CD4-positive, alpha-beta T cell treated with Interleukin-15 for 4 hours (primary cell): Measurements from ENCODE around the gene OTX1.
"Not testable (repeated sequence)": the region's sequence is repeated elsewhere in the genome, so short reads cannot be mapped to it uniquely, and the experiment has no call there.

Experiments
- DNase-seq: peaks from one replicate; pipeline ENCODE4 v3.0.0-alpha.2; 2020; ENCODE audit warnings: low spot score

The OTX1 gene

GRCh38 chr2:63058921-63059792, 8.5 kb downstream of the OTX1 start:
- no peak for DNase-seq

GRCh38 chr2:63059793-63060471, 9.3 kb downstream of the OTX1 start:
- DNase-seq, result no peak

- DNase-seq, result no peak
These were observed 9.9 kb downstream of the OTX1 start for GRCh38 chr2:63060472-63060991.

GRCh38 chr2:63064197-63064596, 13.6 kb downstream of the OTX1 start:
- DNase-seq, result no peak

- no peak for DNase-seq
These were observed 14.0 kb downstream of the OTX1 start for GRCh38 chr2:63064661-63065060.

- DNase-seq, result no peak
These were observed 15.6 kb downstream of the OTX1 start for GRCh38 chr2:63066265-63066664.

GRCh38 chr2:63066838-63067237, 16.2 kb downstream of the OTX1 start:
- no peak for DNase-seq

GRCh38 chr2:63071664-63072063, 21.0 kb downstream of the OTX1 start:
- no peak for DNase-seq

- no peak for DNase-seq
These were observed 23.4 kb downstream of the OTX1 start for GRCh38 chr2:63073994-63074393.

- DNase-seq, result not testable (repeated sequence)
These were observed 23.8 kb downstream of the OTX1 start for GRCh38 chr2:63074399-63074798.

- no peak for DNase-seq
These were observed 28.4 kb downstream of the OTX1 start for GRCh38 chr2:63078852-63079606.

GRCh38 chr2:63081404-63081803, 30.8 kb downstream of the OTX1 start:
- no peak for DNase-seq

GRCh38 chr2:63086687-63087086, 36.1 kb downstream of the OTX1 start:
- DNase-seq, result no peak

- DNase-seq, result no peak
These were observed 41.8 kb downstream of the OTX1 start for GRCh38 chr2:63092401-63092800.

- DNase-seq, result no peak
These were observed 42.2 kb downstream of the OTX1 start for GRCh38 chr2:63092857-63093256.

- DNase-seq, result no peak
These were observed 42.9 kb downstream of the OTX1 start for GRCh38 chr2:63093502-63093901.

- DNase-seq, result no peak
These were observed 45.9 kb downstream of the OTX1 start for GRCh38 chr2:63096491-63096890.

- no peak for DNase-seq
These were observed 48.4 kb downstream of the OTX1 start for GRCh38 chr2:63099032-63099431.

- DNase-seq, result no peak
These were observed 51.3 kb downstream of the OTX1 start for GRCh38 chr2:63101954-63102353.

- no peak for DNase-seq
These were observed 53.9 kb downstream of the OTX1 start for GRCh38 chr2:63104482-63104881.
